Mesothelial cell of epicardium (in vitro differentiated cells): Measurements from ENCODE around the gene METRN. TPM values are rescaled to one million over a fixed set of nuclear protein-coding genes. Genes with fewer than 3 reads are reported as not detected.
A peak's percentile ranks its signal among the peaks of the same experiment; 100 is the strongest.

Experiments used
- DNase-seq, 2 experiments: peaks; one replicate each; pipeline ENCODE4 v3.0.0; 2021; ENCODE audit warnings: low spot score in 2 of 2; ENCODE audit not compliant: unreplicated experiment in 2 of 2
- H3K27ac Mint-ChIP-seq: 2 replicates; pipeline ENCODE4 v1.8.0; 2021; ENCODE audit warnings: mixed read lengths
- H3K27me3 Mint-ChIP-seq: 2 replicates; pipeline ENCODE4 v1.8.0; 2021; ENCODE audit warnings: low read depth, mixed read lengths
- H3K36me3 Mint-ChIP-seq: 2 replicates; pipeline ENCODE4 v1.8.0; 2021; ENCODE audit warnings: mixed read lengths
- H3K4me1 Mint-ChIP-seq: 2 replicates; pipeline ENCODE4 v1.8.0; 2021; ENCODE audit warnings: mixed read lengths
- H3K4me3 Mint-ChIP-seq: 2 replicates; pipeline ENCODE4 v1.8.0; 2021; ENCODE audit warnings: mild to moderate bottlenecking, moderate library complexity, mixed read lengths
- H3K9me3 Mint-ChIP-seq: 2 replicates; pipeline ENCODE4 v1.8.0; 2021; ENCODE audit warnings: mixed read lengths
- total RNA-seq: library from RNA; stranded (reverse); gene quantifications from 3 replicates; pipeline ENCODE4 v1.2.1, GENCODE V29; 2021
- TF ChIP-seq, protein P1 (sequence below): fragments of 200-600 bp; sonication (generic); IDR thresholded peaks from one replicate; pipeline ENCODE4 v1.5.0; 2021; ENCODE audit warnings: antibody characterized with exemption; ENCODE audit not compliant: unreplicated experiment

The METRN gene
- total RNA-seq, 1 donor from 2014 or later: 15.1 TPM

DNA sequence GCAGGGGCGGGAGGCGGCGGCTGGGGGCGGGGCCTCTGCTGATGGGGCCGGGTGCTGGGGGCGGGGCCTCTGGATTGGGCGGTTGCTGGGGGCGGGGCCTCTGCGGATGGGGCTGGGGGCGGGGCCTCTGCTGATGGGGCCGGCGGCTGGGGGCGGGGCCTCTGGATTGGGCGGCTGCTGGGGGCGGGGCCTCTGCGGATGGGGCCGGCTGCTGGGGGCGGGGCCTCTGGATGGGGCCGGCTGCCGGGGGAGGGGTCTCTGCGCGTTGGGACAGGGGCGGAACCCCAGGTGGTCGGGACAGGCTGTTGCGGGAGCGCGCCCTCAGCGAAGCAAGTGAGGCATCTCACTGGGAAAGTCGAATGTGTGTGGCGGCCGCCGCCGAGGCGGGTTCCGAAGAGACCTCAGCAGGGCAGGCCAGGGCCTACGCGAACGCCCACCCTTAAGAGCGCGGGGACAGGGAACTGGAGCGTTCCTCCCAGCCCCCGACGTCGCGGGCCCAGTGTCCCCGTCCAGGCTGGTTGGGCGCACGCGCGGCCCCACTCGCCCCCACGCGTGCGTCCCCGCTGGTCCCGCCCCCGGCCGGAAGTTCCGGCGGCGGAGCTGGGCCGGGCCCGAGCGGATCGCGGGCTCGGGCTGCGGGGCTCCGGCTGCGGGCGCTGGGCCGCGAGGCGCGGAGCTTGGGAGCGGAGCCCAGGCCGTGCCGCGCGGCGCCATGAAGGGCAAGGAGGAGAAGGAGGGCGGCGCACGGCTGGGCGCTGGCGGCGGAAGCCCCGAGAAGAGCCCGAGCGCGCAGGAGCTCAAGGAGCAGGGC, 34.9 kb upstream of the METRN start, which contains the start of gene STUB1:
Gene STUB1, plus strand, starts transcription at position 597 of the 811 bp plus-strand sequence. Its CDS starts 116 bp downstream, at position 713.
- no peaks in the 10 kb centered on the region for H3K9me3 Mint-ChIP-seq
- H3K27me3 Mint-ChIP-seq: peaks cover 8% of the 10 kb centered on the region
- H3K4me3 Mint-ChIP-seq: peak within 1 kb of the TSS; percentile 78
- DNase-seq: peak; percentile 92 to 94
- peaks cover 20% of the 10 kb centered on the region for H3K4me1 Mint-ChIP-seq
- H3K27ac Mint-ChIP-seq: peak within 1 kb of the TSS; percentile 90
- TF ChIP-seq, protein P1, sequence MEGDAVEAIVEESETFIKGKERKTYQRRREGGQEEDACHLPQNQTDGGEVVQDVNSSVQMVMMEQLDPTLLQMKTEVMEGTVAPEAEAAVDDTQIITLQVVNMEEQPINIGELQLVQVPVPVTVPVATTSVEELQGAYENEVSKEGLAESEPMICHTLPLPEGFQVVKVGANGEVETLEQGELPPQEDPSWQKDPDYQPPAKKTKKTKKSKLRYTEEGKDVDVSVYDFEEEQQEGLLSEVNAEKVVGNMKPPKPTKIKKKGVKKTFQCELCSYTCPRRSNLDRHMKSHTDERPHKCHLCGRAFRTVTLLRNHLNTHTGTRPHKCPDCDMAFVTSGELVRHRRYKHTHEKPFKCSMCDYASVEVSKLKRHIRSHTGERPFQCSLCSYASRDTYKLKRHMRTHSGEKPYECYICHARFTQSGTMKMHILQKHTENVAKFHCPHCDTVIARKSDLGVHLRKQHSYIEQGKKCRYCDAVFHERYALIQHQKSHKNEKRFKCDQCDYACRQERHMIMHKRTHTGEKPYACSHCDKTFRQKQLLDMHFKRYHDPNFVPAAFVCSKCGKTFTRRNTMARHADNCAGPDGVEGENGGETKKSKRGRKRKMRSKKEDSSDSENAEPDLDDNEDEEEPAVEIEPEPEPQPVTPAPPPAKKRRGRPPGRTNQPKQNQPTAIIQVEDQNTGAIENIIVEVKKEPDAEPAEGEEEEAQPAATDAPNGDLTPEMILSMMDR: no peak
- peaks cover 9% of the 10 kb centered on the region for H3K36me3 Mint-ChIP-seq

DNA sequence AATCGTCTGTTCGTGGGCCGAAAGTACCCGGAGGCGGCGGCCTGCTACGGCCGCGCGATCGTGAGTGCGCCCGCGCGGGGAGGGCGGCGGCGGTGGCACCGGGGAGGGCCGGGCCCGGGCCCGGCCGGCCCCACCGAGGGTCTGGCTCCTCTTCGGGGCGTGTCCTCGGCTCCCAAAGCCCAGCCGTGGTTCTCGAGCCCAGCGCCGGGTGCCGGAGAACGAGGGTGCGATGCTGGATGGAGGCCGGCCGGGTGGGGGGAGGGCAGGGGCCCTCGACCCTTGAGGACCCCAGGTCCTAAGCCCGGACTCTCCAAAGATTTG, 34.3 kb upstream of the METRN start:
- no peaks in the 10 kb centered on the region for H3K9me3 Mint-ChIP-seq
- peaks cover 9% of the 10 kb centered on the region for H3K36me3 Mint-ChIP-seq
- H3K27me3 Mint-ChIP-seq: peaks cover 5% of the 10 kb centered on the region
- TF ChIP-seq, protein P1: no peak
- DNase-seq: no peak
- peak overlapping the region; percentile 78 for H3K4me3 Mint-ChIP-seq
- H3K4me1 Mint-ChIP-seq: peaks cover 20% of the 10 kb centered on the region
- no peak overlapping the region for H3K27ac Mint-ChIP-seq

DNA sequence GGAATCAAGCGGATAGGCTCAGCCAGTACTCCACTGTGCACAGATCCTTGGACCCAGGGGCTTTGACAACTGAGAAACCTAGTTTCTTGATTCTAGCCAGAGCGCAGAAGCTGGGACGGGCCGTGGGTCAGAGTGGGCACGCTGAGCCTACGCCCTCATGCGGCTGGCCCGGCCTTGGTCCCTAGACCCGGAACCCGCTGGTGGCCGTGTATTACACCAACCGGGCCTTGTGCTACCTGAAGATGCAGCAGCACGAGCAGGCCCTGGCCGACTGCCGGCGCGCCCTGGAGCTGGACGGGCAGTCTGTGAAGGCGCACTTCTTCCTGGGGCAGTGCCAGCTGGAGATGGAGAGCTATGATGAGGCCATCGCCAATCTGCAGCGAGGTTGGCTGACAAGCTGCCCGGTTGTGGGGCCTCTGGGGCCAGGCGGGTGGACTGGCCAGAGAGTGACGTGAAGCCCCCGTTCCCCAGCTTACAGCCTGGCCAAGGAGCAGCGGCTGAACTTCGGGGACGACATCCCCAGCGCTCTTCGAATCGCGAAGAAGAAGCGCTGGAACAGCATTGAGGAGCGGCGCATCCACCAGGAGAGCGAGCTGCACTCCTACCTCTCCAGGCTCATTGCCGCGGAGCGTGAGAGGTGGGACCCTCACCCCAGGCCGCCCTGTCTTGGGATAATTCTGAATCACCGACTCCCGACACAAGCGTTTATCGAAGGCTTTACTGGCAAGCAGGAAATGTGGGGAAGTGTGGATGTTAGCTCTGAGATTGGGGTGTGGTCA, 33.8 kb upstream of the METRN start:
- Mint-ChIP-seq H3K4me1 (peaks cover 20% of the 10 kb centered on the region), H3K36me3 (peaks cover 11% of the 10 kb centered on the region), H3K9me3 (no peaks in the 10 kb centered on the region), H3K4me3 (peak overlapping the region; percentile 78), H3K27me3 (peaks cover 5% of the 10 kb centered on the region), H3K27ac (peak overlapping the region; percentile 73)
- no peak for DNase-seq
- TF ChIP-seq, protein P1: no peak

DNA sequence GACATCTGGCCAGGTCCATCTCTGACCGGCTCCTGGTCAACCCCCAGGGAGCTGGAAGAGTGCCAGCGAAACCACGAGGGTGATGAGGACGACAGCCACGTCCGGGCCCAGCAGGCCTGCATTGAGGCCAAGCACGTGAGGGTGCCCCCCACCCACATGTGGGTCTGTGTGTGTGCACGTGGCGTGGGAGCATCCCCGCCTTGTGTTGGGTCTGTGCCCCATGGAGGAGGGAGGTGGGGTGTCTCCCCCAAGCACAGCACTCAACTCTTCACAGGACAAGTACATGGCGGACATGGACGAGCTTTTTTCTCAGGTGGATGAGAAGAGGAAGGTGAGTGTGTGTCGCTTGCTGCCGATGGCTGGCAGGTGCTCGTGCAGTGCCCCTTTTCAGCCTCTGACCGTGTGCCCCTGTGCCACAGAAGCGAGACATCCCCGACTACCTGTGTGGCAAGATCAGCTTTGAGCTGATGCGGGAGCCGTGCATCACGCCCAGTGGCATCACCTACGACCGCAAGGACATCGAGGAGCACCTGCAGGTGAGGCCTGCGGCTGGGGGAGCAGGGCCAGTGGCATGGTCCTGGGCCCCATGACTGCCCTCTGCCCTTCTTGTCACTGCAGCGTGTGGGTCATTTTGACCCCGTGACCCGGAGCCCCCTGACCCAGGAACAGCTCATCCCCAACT, 33.0 kb upstream of the METRN start:
- Mint-ChIP-seq H3K27ac (peak overlapping the region; percentile 39), H3K27me3 (peaks cover under 1% of the 10 kb centered on the region), H3K4me3 (peak overlapping the region; percentile 78), H3K36me3 (peaks cover 11% of the 10 kb centered on the region), H3K4me1 (peaks cover 20% of the 10 kb centered on the region), H3K9me3 (no peaks in the 10 kb centered on the region)
- TF ChIP-seq, protein P1: no peak
- DNase-seq: no peak

DNA sequence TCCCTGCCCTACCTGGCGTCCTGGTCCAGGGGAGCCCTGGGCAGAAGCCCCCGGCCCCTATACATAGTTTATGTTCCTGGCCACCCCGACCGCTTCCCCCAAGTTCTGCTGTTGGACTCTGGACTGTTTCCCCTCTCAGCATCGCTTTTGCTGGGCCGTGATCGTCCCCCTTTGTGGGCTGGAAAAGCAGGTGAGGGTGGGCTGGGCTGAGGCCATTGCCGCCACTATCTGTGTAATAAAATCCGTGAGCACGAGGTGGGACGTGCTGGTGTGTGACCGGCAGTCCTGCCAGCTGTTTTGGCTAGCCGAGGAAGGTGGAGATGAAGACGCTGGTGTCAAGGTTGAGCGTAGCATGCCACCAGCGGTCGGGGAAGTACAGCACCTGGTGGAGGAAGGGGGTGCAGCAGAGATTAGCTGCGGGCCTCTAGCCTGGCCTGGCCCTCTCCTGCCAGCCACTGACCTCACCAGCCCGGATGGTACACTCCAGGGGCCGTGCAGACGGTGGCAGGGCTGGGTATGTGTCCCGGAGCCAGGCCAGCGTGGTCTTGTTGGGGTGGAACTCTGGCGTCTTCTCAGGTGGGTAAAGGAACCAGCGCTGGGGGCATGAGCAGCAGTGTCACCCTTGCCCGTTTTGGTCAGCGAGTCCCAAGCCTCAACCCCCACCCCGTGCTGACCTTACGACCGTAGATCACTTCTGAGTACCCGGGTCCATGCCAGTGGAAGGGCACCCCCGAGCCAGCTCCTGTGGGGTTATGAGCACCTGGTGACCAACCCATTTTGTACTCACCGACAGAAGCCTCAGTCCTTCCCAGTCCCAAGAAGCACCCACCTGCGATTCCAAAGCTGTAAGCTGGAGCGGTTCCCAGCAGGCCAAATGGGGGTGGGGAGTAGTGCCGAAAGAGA, 32.2 kb upstream of the METRN start:
- Mint-ChIP-seq H3K4me1 (peaks cover 20% of the 10 kb centered on the region), H3K27ac (peak overlapping the region; percentile 73), H3K36me3 (peaks cover 11% of the 10 kb centered on the region), H3K9me3 (no peaks in the 10 kb centered on the region), H3K4me3 (peak overlapping the region; percentile 78), H3K27me3 (no peaks in the 10 kb centered on the region)
- TF ChIP-seq, protein P1: no peak
- DNase-seq: no peak
